SK-N-SH treated with all-trans-retinoic acid at 6 μM for 48 hours (cell line): ENCODE measurements around the gene SMARCAD1.

ENCODE experiments used
- ATAC-seq: fragments of 200-7000 bp; cut with Tn5 transposase; 3 replicates; pipeline ENCODE4 v1.9.1; 2020; ENCODE audit warnings: mild to moderate bottlenecking, moderate library complexity
- ARNTL ChIP-seq: fragments of 450-650 bp; formaldehyde crosslinking; IDR thresholded peaks from 2 replicates; pipeline ENCODE4 v1.5.0; 2020; ENCODE audit warnings: low read depth, mild to moderate bottlenecking, moderate library complexity, borderline replicate concordance
- BACH2 ChIP-seq: fragments of 250-450 bp; sonication (Bioruptor Pico); IDR thresholded peaks from 2 replicates; pipeline ENCODE4 v1.9.0; 2021; ENCODE audit warnings: mild to moderate bottlenecking, borderline replicate concordance
- CREB5 ChIP-seq: fragments of 250-450 bp; sonication (Bioruptor Pico); IDR thresholded peaks from 2 replicates; pipeline ENCODE4 v1.5.1; 2020; ENCODE audit warnings: low read depth, mild to moderate bottlenecking, moderate library complexity
- CSDC2 ChIP-seq: fragments of 250-450 bp; sonication (Bioruptor Pico); IDR thresholded peaks from 2 replicates; pipeline ENCODE4 v1.5.0; 2020; ENCODE audit warnings: mild to moderate bottlenecking, moderate library complexity
- ESRRG ChIP-seq: fragments of 250-450 bp; sonication (Bioruptor Pico); IDR thresholded peaks from 2 replicates; pipeline ENCODE4 v1.6.1; 2021; ENCODE audit warnings: mild to moderate bottlenecking
- GLIS3 ChIP-seq: fragments of 250-450 bp; sonication (Bioruptor Pico); IDR thresholded peaks from 2 replicates; pipeline ENCODE4 v1.5.0; 2020; ENCODE audit warnings: mild to moderate bottlenecking, moderate library complexity
- ISL1 ChIP-seq: fragments of 250-450 bp; sonication (Bioruptor Pico); IDR thresholded peaks from 2 replicates; pipeline ENCODE4 v2.1.2; 2022; ENCODE audit warnings: mild to moderate bottlenecking, moderate library complexity
- OSR1 ChIP-seq: fragments of 250-450 bp; sonication (Bioruptor Pico); IDR thresholded peaks from 2 replicates; pipeline ENCODE4 v1.8.0; 2022; ENCODE audit warnings: moderate library complexity, mild to moderate bottlenecking, inconsistent platforms
- PPARA ChIP-seq: fragments of 250-450 bp; sonication (Bioruptor Pico); IDR thresholded peaks from 2 replicates; pipeline ENCODE4 v1.5.0; 2020; ENCODE audit warnings: mild to moderate bottlenecking, borderline replicate concordance
- RARB ChIP-seq: fragments of 250-450 bp; sonication (Bioruptor Pico); IDR thresholded peaks from 2 replicates; pipeline ENCODE4 v1.8.0; 2021; ENCODE audit warnings: mild to moderate bottlenecking, moderate library complexity
- SNAI2 ChIP-seq: fragments of 250-450 bp; sonication (Bioruptor Pico); IDR thresholded peaks from 2 replicates; pipeline ENCODE4 v1.5.0; 2020; ENCODE audit warnings: mild to moderate bottlenecking, moderate library complexity
- TCF4 ChIP-seq: fragments of 250-450 bp; sonication (Bioruptor Pico); IDR thresholded peaks from 2 replicates; pipeline ENCODE4 v1.8.0; 2021; ENCODE audit warnings: mild to moderate bottlenecking, moderate library complexity, borderline replicate concordance
- TOX ChIP-seq: fragments of 250-450 bp; sonication (Bioruptor Pico); IDR thresholded peaks from 2 replicates; pipeline ENCODE4 v1.8.0; 2021; ENCODE audit warnings: mild to moderate bottlenecking, moderate library complexity, borderline replicate concordance
- ZC3H10 ChIP-seq: fragments of 250-450 bp; sonication (Bioruptor Pico); IDR thresholded peaks from 2 replicates; pipeline ENCODE4 v1.5.1; 2021; ENCODE audit warnings: mild to moderate bottlenecking, moderate library complexity
- ZFP3 ChIP-seq: fragments of 250-450 bp; sonication (Bioruptor Pico); IDR thresholded peaks from 2 replicates; pipeline ENCODE4 v1.5.0; 2020; ENCODE audit warnings: mild to moderate bottlenecking, moderate library complexity
- ZNF565 ChIP-seq: fragments of 450-650 bp; formaldehyde crosslinking; conservative IDR thresholded peaks from 2 replicates; pipeline ENCODE4 v1.5.0; 2020; ENCODE audit warnings: low read depth, mild to moderate bottlenecking, moderate library complexity
- ZNF70 ChIP-seq: fragments of 450-650 bp; formaldehyde crosslinking; IDR thresholded peaks from 2 replicates; pipeline ENCODE4 v1.5.0; 2020; ENCODE audit warnings: mild to moderate bottlenecking, moderate library complexity
- TF ChIP-seq, protein P1 (sequence below): fragments of 250-450 bp; sonication (Bioruptor Pico); IDR thresholded peaks from 2 replicates; pipeline ENCODE4 v1.5.1; 2021; ENCODE audit warnings: mild to moderate bottlenecking, moderate library complexity
- TF ChIP-seq, protein P2 (sequence below): fragments of 250-450 bp; sonication (Bioruptor Pico); IDR thresholded peaks from 2 replicates; pipeline ENCODE4 v1.8.0; 2021; ENCODE audit warnings: low read depth, mild to moderate bottlenecking, moderate library complexity, borderline replicate concordance
- TF ChIP-seq, protein P3 (sequence below): fragments of 250-450 bp; sonication (Bioruptor Pico); IDR thresholded peaks from 2 replicates; pipeline ENCODE4 v1.8.0; 2020; ENCODE audit warnings: mild to moderate bottlenecking, moderate library complexity, borderline replicate concordance
- TF ChIP-seq, protein P4 (sequence below): fragments of 250-450 bp; sonication (Bioruptor Pico); IDR thresholded peaks from 2 replicates; pipeline ENCODE4 v1.5.0; 2020; ENCODE audit warnings: mild to moderate bottlenecking, moderate library complexity

Gene SMARCAD1

DNA sequence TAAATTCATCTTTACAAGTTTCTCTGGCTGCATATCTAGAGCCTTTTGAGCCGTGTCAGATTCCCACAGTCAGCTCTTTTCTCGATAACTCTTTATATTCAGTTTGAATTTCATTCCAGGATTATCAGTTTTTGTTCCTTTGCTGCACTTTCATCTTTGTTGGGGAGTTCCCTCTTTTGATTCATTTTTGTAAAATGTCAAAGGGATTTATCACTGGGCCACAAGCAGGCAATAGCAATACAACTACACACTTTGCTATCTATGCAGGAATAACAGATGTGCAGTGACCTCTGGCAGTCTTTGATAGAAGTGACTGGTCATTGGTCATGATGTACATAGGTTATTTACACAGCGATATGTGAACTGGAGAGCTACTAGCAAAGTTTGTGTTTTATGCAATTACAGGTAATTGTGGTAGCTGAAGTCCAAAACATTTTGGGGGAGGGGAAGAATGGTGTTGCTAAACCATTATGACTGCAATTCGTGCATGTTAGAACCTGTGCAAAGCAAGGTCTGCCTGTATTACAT is 91.1 kb downstream of the SMARCAD1 start:
- no peak for ATAC-seq

DNA sequence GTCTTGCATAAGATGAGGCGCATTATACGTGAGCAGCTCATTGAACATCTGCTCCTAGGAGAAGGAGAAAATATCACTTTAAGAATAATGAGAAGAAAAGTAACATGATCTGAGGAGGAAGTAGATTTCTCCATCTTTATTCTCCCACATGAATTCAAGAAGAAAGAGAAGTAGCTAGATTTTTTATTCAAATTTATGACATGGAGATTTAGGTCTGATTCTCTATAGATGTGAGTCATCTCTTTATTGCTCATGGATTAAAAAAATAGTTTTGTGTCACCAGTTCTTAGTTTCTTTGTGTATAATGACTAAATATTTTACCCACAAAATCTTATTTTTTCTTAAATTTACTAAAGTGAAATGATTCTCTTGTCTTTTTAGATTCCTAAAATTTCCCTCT is 94.5 kb downstream of the SMARCAD1 start:
- no peak for ATAC-seq
- TF ChIP-seq ARNTL (CRISPR knock-in tag) (no peak), CSDC2 (no peak), ISL1 (CRISPR knock-in tag) (no peak), TOX (CRISPR knock-in tag) (no peak), ZFP3 (CRISPR knock-in tag) (no peak), RARB (CRISPR knock-in tag) (no peak), OSR1 (CRISPR knock-in tag) (no peak), GLIS3 (CRISPR knock-in tag) (no peak), SNAI2 (CRISPR knock-in tag) (no peak), CREB5 (CRISPR knock-in tag) (no peak), PPARA (CRISPR knock-in tag) (no peak), ZNF70 (CRISPR knock-in tag) (no peak), ZC3H10 (CRISPR knock-in tag) (no peak), TCF4 (CRISPR knock-in tag) (no peak), BACH2 (CRISPR knock-in tag) (no peak), ZNF565 (CRISPR knock-in tag) (no peak)
- TF ChIP-seq, protein P1, sequence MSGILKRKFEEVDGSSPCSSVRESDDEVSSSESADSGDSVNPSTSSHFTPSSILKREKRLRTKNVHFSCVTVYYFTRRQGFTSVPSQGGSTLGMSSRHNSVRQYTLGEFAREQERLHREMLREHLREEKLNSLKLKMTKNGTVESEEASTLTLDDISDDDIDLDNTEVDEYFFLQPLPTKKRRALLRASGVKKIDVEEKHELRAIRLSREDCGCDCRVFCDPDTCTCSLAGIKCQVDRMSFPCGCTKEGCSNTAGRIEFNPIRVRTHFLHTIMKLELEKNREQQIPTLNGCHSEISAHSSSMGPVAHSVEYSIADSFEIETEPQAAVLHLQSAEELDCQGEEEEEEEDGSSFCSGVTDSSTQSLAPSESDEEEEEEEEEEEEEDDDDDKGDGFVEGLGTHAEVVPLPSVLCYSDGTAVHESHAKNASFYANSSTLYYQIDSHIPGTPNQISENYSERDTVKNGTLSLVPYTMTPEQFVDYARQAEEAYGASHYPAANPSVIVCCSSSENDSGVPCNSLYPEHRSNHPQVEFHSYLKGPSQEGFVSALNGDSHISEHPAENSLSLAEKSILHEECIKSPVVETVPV (CRISPR knock-in tag), result no peak
- TF ChIP-seq, protein P2, sequence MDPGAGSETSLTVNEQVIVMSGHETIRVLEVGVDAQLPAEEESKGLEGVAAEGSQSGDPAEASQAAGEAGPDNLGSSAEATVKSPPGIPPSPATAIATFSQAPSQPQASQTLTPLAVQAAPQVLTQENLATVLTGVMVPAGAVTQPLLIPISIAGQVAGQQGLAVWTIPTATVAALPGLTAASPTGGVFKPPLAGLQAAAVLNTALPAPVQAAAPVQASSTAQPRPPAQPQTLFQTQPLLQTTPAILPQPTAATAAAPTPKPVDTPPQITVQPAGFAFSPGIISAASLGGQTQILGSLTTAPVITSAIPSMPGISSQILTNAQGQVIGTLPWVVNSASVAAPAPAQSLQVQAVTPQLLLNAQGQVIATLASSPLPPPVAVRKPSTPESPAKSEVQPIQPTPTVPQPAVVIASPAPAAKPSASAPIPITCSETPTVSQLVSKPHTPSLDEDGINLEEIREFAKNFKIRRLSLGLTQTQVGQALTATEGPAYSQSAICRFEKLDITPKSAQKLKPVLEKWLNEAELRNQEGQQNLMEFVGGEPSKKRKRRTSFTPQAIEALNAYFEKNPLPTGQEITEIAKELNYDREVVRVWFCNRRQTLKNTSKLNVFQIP (CRISPR knock-in tag), result no peak
- TF ChIP-seq, protein P3, sequence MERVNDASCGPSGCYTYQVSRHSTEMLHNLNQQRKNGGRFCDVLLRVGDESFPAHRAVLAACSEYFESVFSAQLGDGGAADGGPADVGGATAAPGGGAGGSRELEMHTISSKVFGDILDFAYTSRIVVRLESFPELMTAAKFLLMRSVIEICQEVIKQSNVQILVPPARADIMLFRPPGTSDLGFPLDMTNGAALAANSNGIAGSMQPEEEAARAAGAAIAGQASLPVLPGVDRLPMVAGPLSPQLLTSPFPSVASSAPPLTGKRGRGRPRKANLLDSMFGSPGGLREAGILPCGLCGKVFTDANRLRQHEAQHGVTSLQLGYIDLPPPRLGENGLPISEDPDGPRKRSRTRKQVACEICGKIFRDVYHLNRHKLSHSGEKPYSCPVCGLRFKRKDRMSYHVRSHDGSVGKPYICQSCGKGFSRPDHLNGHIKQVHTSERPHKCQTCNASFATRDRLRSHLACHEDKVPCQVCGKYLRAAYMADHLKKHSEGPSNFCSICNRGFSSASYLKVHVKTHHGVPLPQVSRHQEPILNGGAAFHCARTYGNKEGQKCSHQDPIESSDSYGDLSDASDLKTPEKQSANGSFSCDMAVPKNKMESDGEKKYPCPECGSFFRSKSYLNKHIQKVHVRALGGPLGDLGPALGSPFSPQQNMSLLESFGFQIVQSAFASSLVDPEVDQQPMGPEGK, result no peak
- TF ChIP-seq, protein P4, sequence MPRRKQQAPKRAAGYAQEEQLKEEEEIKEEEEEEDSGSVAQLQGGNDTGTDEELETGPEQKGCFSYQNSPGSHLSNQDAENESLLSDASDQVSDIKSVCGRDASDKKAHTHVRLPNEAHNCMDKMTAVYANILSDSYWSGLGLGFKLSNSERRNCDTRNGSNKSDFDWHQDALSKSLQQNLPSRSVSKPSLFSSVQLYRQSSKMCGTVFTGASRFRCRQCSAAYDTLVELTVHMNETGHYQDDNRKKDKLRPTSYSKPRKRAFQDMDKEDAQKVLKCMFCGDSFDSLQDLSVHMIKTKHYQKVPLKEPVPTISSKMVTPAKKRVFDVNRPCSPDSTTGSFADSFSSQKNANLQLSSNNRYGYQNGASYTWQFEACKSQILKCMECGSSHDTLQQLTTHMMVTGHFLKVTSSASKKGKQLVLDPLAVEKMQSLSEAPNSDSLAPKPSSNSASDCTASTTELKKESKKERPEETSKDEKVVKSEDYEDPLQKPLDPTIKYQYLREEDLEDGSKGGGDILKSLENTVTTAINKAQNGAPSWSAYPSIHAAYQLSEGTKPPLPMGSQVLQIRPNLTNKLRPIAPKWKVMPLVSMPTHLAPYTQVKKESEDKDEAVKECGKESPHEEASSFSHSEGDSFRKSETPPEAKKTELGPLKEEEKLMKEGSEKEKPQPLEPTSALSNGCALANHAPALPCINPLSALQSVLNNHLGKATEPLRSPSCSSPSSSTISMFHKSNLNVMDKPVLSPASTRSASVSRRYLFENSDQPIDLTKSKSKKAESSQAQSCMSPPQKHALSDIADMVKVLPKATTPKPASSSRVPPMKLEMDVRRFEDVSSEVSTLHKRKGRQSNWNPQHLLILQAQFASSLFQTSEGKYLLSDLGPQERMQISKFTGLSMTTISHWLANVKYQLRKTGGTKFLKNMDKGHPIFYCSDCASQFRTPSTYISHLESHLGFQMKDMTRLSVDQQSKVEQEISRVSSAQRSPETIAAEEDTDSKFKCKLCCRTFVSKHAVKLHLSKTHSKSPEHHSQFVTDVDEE, result no peak

More for the DNA sequence above, 91.1 kb downstream of the SMARCAD1 start:
- no peak for TF ChIP-seq PPARA (CRISPR knock-in tag)
- TF ChIP-seq ARNTL (CRISPR knock-in tag), result no peak
- no peak for TF ChIP-seq RARB (CRISPR knock-in tag)
- TF ChIP-seq, protein P2 (CRISPR knock-in tag), result no peak
- TF ChIP-seq ESRRG (CRISPR knock-in tag), result no peak
- TF ChIP-seq, protein P4, result no peak
- TF ChIP-seq, all 23 proteins: peak for 0
